ENCODE results near the gene ENKD1.

Gene ENKD1

GRCh38 chr16:67703626-67704025, 37.1 kb upstream of the ENKD1 start:
- TF ChIP-seq TCF12 (IDR thresholded peaks at IDR 0.05; ENCODE audit: low read depth), result no peak
- no peak for TF ChIP-seq MAX (IDR thresholded peaks at IDR 0.05)
- TF ChIP-seq TAF1 (IDR thresholded peaks at IDR 0.05; ENCODE audit: low read depth), result no peak
- no peak for TF ChIP-seq EP300 (IDR thresholded peaks at IDR 0.05; ENCODE audit: borderline replicate concordance)
- TF ChIP-seq TEAD4 (IDR thresholded peaks at IDR 0.05), result no peak
- no peak for TF ChIP-seq REST (IDR thresholded peaks at IDR 0.05; ENCODE audit: low read depth)
- no peak for TF ChIP-seq CREB1 (IDR thresholded peaks at IDR 0.05; ENCODE audit: low read depth)
- TF ChIP-seq EGR1 (IDR thresholded peaks at IDR 0.05), result no peak

- TF ChIP-seq USF1 (IDR thresholded peaks at IDR 0.05), result no peak
- no peak for TF ChIP-seq CEBPB (IDR thresholded peaks at IDR 0.05)
- TF ChIP-seq RAD21 (IDR thresholded peaks at IDR 0.05; ENCODE audit: low read depth), result no peak
- no peak for TF ChIP-seq TAF1 (IDR thresholded peaks at IDR 0.05; ENCODE audit: low read depth)
These were observed 35.6 kb upstream of the ENKD1 start for GRCh38 chr16:67702130-67702529.

- no peak for TF ChIP-seq EGR1 (IDR thresholded peaks at IDR 0.05)
- no peak for TF ChIP-seq NFIC (IDR thresholded peaks at IDR 0.05)
- TF ChIP-seq TCF12 (IDR thresholded peaks at IDR 0.05; ENCODE audit: low read depth), result no peak
- TF ChIP-seq REST (IDR thresholded peaks at IDR 0.05; ENCODE audit: low read depth), result no peak
- TF ChIP-seq CREB1 (IDR thresholded peaks at IDR 0.05; ENCODE audit: low read depth), result no peak
- no peak for TF ChIP-seq MAX (IDR thresholded peaks at IDR 0.05)
- TF ChIP-seq FOXM1 (IDR thresholded peaks at IDR 0.05; ENCODE audit: borderline replicate concordance, low read depth), result no peak
- TF ChIP-seq ZBTB7A (IDR thresholded peaks at IDR 0.05; ENCODE audit: low read depth), result no peak
- TF ChIP-seq TEAD4 (IDR thresholded peaks at IDR 0.05), result no peak
- TF ChIP-seq RAD21 (IDR thresholded peaks at IDR 0.05; ENCODE audit: low read depth), result no peak
- TF ChIP-seq TAF1 (IDR thresholded peaks at IDR 0.05; ENCODE audit: low read depth), result no peak
- no peak for TF ChIP-seq USF1 (IDR thresholded peaks at IDR 0.05)
- no peak for TF ChIP-seq YY1 (IDR thresholded peaks at IDR 0.05; ENCODE audit: low read depth)
These were observed 34.9 kb upstream of the ENKD1 start for GRCh38 chr16:67701420-67701819.

GRCh38 chr16:67699265-67699664, 32.7 kb upstream of the ENKD1 start:
- TF ChIP-seq EP300 (IDR thresholded peaks at IDR 0.05; ENCODE audit: borderline replicate concordance) (no peak), NFIC (IDR thresholded peaks at IDR 0.05) (no peak), MAX (IDR thresholded peaks at IDR 0.05) (no peak), TEAD4 (IDR thresholded peaks at IDR 0.05) (no peak), YY1 (IDR thresholded peaks at IDR 0.05; ENCODE audit: low read depth) (no peak), TAF1 (IDR thresholded peaks at IDR 0.05; ENCODE audit: low read depth) (no peak), RAD21 (IDR thresholded peaks at IDR 0.05; ENCODE audit: low read depth) (no peak), CEBPB (IDR thresholded peaks at IDR 0.05) (no peak), CREB1 (IDR thresholded peaks at IDR 0.05; ENCODE audit: low read depth) (no peak), ZBTB7A (IDR thresholded peaks at IDR 0.05; ENCODE audit: low read depth) (no peak), TCF12 (IDR thresholded peaks at IDR 0.05; ENCODE audit: low read depth) (no peak)

- TF ChIP-seq EGR1 (IDR thresholded peaks at IDR 0.05) (no peak), MAX (IDR thresholded peaks at IDR 0.05) (no peak), RAD21 (IDR thresholded peaks at IDR 0.05; ENCODE audit: low read depth) (no peak), NFIC (IDR thresholded peaks at IDR 0.05) (no peak), YY1 (IDR thresholded peaks at IDR 0.05; ENCODE audit: low read depth) (no peak), CEBPB (IDR thresholded peaks at IDR 0.05) (no peak), TEAD4 (IDR thresholded peaks at IDR 0.05) (no peak), TAF1 (IDR thresholded peaks at IDR 0.05; ENCODE audit: low read depth) (no peak), USF1 (IDR thresholded peaks at IDR 0.05) (no peak), FOXM1 (IDR thresholded peaks at IDR 0.05; ENCODE audit: borderline replicate concordance, low read depth) (no peak), EP300 (IDR thresholded peaks at IDR 0.05; ENCODE audit: borderline replicate concordance) (no peak), ZBTB7A (IDR thresholded peaks at IDR 0.05; ENCODE audit: low read depth) (no peak), REST (IDR thresholded peaks at IDR 0.05; ENCODE audit: low read depth) (no peak), CREB1 (IDR thresholded peaks at IDR 0.05; ENCODE audit: low read depth) (no peak), TCF12 (IDR thresholded peaks at IDR 0.05; ENCODE audit: low read depth) (no peak)
These were observed 31.1 kb upstream of the ENKD1 start for GRCh38 chr16:67697422-67698185.
